Upper lobe of left lung (tissue), 6 donors: ENCODE measurements around the gene PIK3C2G. TPM values are rescaled to one million over a fixed set of nuclear protein-coding genes. Genes with fewer than 3 reads are reported as not detected.

ENCODE experiments used
- ATAC-seq, 2 donors: fragments of 200-7000 bp; cut with Tn5 transposase; one replicate each; pipeline ENCODE4 v1.9.1; 2022; ENCODE audit warnings: mild to moderate bottlenecking in 2 of 2, moderate library complexity in 2 of 2; ENCODE audit not compliant: low FRiP score in 2 of 2
- DNase-seq, 2 donors: peaks; one replicate each; pipeline ENCODE4 v3.0.0-alpha.2; 2019 to 2020
- H3K27ac ChIP-seq, 4 donors: fragments of 200-600 bp; sonication (generic); one replicate each; pipeline ENCODE4 v1.5.1; 2016 to 2019
- H3K27me3 ChIP-seq, 4 donors: fragments of 200-600 bp; sonication (generic); one replicate each; pipeline ENCODE4 v1.5.1; 2017 to 2019
- H3K36me3 ChIP-seq, 4 donors: fragments of 200-600 bp; sonication (generic); one replicate each; pipeline ENCODE4 v1.5.1; 2016 to 2019
- H3K4me1 ChIP-seq, 4 donors: fragments of 200-600 bp; sonication (generic); one replicate each; pipeline ENCODE4 v1.5.1; 2018 to 2019
- H3K4me3 ChIP-seq, 4 donors: fragments of 200-600 bp; sonication (generic); one replicate each; pipeline ENCODE4 v1.5.1; 2017 to 2019; ENCODE audit warnings: mild to moderate bottlenecking in 2 of 4, moderate library complexity in 1 of 4
- H3K9me3 ChIP-seq, 4 donors: fragments of 200-600 bp; sonication (generic); one replicate each; pipeline ENCODE4 v1.5.1; 2018 to 2019
- EP300 ChIP-seq, 4 donors: sonication (generic); formaldehyde crosslinking; IDR thresholded peaks; one replicate each; pipeline ENCODE4 v1.5.1; 2017; ENCODE audit warnings: antibody characterized with exemption in 4 of 4, control low read depth in 2 of 4
- POLR2A ChIP-seq, 4 donors: fragments of 450-650 bp; IDR thresholded peaks; one replicate each; pipeline ENCODE4 v1.5.1; 2016 to 2017; ENCODE audit warnings: antibody characterized with exemption in 4 of 4, mild to moderate bottlenecking in 2 of 4
- POLR2AphosphoS5 ChIP-seq, 2 donors: sonication (generic); formaldehyde crosslinking; IDR thresholded peaks; one replicate each; pipeline ENCODE4 v1.5.1; 2017; ENCODE audit warnings: antibody characterized with exemption in 2 of 2
- WGBS, 2 donors: methylation state at CpG; one replicate each; pipeline ENCODE4 v1.1.5; 2017 to 2018; 5-methylcytosine and 5-hydroxymethylcytosine counted together
- total RNA-seq, 6 donors: library from RNA; depleted of rRNA in 4 of 6; stranded (reverse); fragments of >200 nt in 4 of 6; gene quantifications; one replicate each; pipeline versions ENCODE4 v1.1.0 to v1.2.1, GENCODE V29; 2016 to 2021
- TF ChIP-seq, protein P1 (sequence below), 6 experiments: fragments of 450-650 bp in 4 of 6; fragments of 200-600 bp in 2 of 6; sonication (generic) in 2 of 6; IDR thresholded peaks; one replicate each; pipeline ENCODE4 v1.5.1; 2016 to 2019; ENCODE audit warnings: antibody characterized with exemption in 6 of 6
- donor health status: DM: no; HTN: no; CAD: no; lungs with moderate emphysema.
- donor health status: DM: no; HTN: yes; CAD: no; lungs with severe emphysema.

Gene PIK3C2G
- total RNA-seq, 6 donors from 2014 or later: 0.33 to 3.1 (median 0.39) TPM; not detected in 1

- H3K4me3 ChIP-seq: no peak overlapping the region
- 84 to 86% methylated on average over 1 of the region's 1 CpG for WGBS, 2 donors
- H3K4me1 ChIP-seq: no peaks in the 10 kb centered on the region
These were observed 316.9 kb downstream of the PIK3C2G start for GRCh38 chr12:18578191-18578590.

DNA sequence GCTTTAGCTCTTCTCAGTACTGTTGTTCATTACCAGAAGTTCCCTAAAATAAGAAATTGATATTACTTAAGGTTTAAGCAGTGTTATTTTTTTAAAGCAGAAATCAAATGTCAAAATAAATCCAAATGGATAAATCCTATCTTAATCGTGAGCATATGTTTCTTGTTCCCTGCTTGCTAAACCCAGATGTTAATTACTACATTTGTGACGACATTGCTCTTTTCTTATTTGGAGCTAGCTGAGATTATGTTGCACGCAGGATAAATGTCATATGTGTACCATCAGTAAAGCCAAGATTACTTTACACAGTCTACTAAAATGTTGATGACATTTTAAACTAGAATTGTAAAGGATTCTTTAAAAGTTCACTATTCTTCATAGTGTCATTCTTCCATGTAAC lies 319.0 kb downstream of the PIK3C2G start:
- TF ChIP-seq, protein P1, sequence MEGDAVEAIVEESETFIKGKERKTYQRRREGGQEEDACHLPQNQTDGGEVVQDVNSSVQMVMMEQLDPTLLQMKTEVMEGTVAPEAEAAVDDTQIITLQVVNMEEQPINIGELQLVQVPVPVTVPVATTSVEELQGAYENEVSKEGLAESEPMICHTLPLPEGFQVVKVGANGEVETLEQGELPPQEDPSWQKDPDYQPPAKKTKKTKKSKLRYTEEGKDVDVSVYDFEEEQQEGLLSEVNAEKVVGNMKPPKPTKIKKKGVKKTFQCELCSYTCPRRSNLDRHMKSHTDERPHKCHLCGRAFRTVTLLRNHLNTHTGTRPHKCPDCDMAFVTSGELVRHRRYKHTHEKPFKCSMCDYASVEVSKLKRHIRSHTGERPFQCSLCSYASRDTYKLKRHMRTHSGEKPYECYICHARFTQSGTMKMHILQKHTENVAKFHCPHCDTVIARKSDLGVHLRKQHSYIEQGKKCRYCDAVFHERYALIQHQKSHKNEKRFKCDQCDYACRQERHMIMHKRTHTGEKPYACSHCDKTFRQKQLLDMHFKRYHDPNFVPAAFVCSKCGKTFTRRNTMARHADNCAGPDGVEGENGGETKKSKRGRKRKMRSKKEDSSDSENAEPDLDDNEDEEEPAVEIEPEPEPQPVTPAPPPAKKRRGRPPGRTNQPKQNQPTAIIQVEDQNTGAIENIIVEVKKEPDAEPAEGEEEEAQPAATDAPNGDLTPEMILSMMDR (IDR thresholded peaks at IDR 0.05): no peak
- no peak for TF ChIP-seq EP300 (IDR thresholded peaks at IDR 0.05)
- TF ChIP-seq POLR2A (IDR thresholded peaks at IDR 0.05): no peak
- TF ChIP-seq POLR2AphosphoS5 (IDR thresholded peaks at IDR 0.05): no peak
- H3K9me3 ChIP-seq: peaks cover 0 to 6% (median 3%) of the 10 kb centered on the region in 4 donors
- H3K36me3 ChIP-seq: no peaks in the 10 kb centered on the region
- H3K27me3 ChIP-seq: no peaks in the 10 kb centered on the region
- ATAC-seq (no peak), DNase-seq (no peak)
- H3K27ac ChIP-seq: no peak overlapping the region
- H3K4me1 ChIP-seq: no peaks in the 10 kb centered on the region
- no peak overlapping the region for H3K4me3 ChIP-seq
- WGBS, 2 donors: 76 to 86% methylated on average over 3 of the region's 3 CpGs

More at GRCh38 chr12:18578191-18578590, 316.9 kb downstream of the PIK3C2G start:
- ATAC-seq (no peak), DNase-seq (no peak)
- Histone ChIP-seq H3K27ac (no peak overlapping the region), H3K9me3 (peaks cover 0 to 3% (median under 1%) of the 10 kb centered on the region in 4 donors), H3K27me3 (no peaks in the 10 kb centered on the region), H3K36me3 (no peaks in the 10 kb centered on the region)
- no peak for TF ChIP-seq POLR2A (IDR thresholded peaks at IDR 0.05)
- no peak for TF ChIP-seq EP300 (IDR thresholded peaks at IDR 0.05)
- TF ChIP-seq POLR2AphosphoS5 (IDR thresholded peaks at IDR 0.05): no peak
- TF ChIP-seq, protein P1 (IDR thresholded peaks at IDR 0.05): no peak

DNA sequence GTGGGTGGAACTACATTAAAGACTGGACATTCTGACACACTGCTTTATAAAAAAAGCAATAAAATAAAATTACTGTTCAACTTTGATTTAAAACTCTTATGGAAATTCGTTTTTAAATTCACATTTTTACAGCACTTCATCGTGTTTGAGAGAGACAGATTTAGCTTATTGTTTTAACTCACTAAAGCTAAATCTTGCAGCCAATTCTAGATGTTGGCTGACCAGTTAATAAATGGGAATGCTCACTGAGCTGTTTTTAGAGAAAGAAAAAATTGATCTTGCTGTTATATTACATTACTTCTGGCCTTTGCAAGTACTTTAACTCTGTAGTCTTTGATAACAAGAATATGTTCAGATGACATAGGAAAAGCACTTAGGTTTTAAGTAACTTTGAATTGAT lies 319.4 kb downstream of the PIK3C2G start:
- H3K36me3 ChIP-seq: no peaks in the 10 kb centered on the region
- 48 to 66% methylated on average over 2 of the region's 2 CpGs for WGBS, 2 donors
- H3K27me3 ChIP-seq: no peaks in the 10 kb centered on the region
- H3K9me3 ChIP-seq: peaks cover 0 to 6% (median 3%) of the 10 kb centered on the region in 4 donors
- TF ChIP-seq POLR2AphosphoS5 (IDR thresholded peaks at IDR 0.05) (no peak), EP300 (IDR thresholded peaks at IDR 0.05) (no peak), POLR2A (IDR thresholded peaks at IDR 0.05) (no peak)
- TF ChIP-seq, protein P1 (IDR thresholded peaks at IDR 0.05): no peak
- DNase-seq (no peak), ATAC-seq (no peak)
- no peaks in the 10 kb centered on the region for H3K4me1 ChIP-seq
- H3K27ac ChIP-seq: no peak overlapping the region
- H3K4me3 ChIP-seq: no peak overlapping the region

- no peak for ATAC-seq
- Histone ChIP-seq H3K4me3 (no peak overlapping the region), H3K27me3 (no peaks in the 10 kb centered on the region), H3K36me3 (no peaks in the 10 kb centered on the region), H3K27ac (no peak overlapping the region), H3K4me1 (no peaks in the 10 kb centered on the region), H3K9me3 (peaks cover 0 to 6% (median 3%) of the 10 kb centered on the region in 4 donors)
- WGBS, 2 donors: 60 to 64% methylated on average over 2 of the region's 2 CpGs
- DNase-seq: no peak
- TF ChIP-seq POLR2AphosphoS5 (IDR thresholded peaks at IDR 0.05): no peak
- TF ChIP-seq, protein P1 (IDR thresholded peaks at IDR 0.05): no peak
- no peak for TF ChIP-seq EP300 (IDR thresholded peaks at IDR 0.05)
These were observed 320.1 kb downstream of the PIK3C2G start for GRCh38 chr12:18581232-18581962.

GRCh38 chr12:18583655-18584054 lies 322.3 kb downstream of the PIK3C2G start:
- ATAC-seq: no peak
- no peak for DNase-seq
- TF ChIP-seq, protein P1 (IDR thresholded peaks at IDR 0.05): no peak
- TF ChIP-seq POLR2A (IDR thresholded peaks at IDR 0.05) (no peak), EP300 (IDR thresholded peaks at IDR 0.05) (no peak), POLR2AphosphoS5 (IDR thresholded peaks at IDR 0.05) (no peak)
- H3K36me3 ChIP-seq: no peaks in the 10 kb centered on the region
- H3K4me3 ChIP-seq: no peak overlapping the region
- peaks cover 0 to 6% (median 3%) of the 10 kb centered on the region in 4 donors for H3K9me3 ChIP-seq
- H3K4me1 ChIP-seq: no peaks in the 10 kb centered on the region
- H3K27me3 ChIP-seq: no peaks in the 10 kb centered on the region
- H3K27ac ChIP-seq: no peak overlapping the region
